Inflammatory macrophage treated with lipopolysaccharide for 1 hour (primary cell): ENCODE results near the gene FAM180A.
A peak's percentile ranks its signal among the peaks of the same experiment; 100 is the strongest.
"Not testable (repeated sequence)": the region's sequence is repeated elsewhere in the genome, so short reads cannot be mapped to it uniquely, and the experiment has no call there.

ENCODE experiments used
- DNase-seq, 2 donors: peaks; one replicate each; pipeline ENCODE4 v3.0.0-alpha.2; 2020 to 2022

Gene FAM180A

DNA sequence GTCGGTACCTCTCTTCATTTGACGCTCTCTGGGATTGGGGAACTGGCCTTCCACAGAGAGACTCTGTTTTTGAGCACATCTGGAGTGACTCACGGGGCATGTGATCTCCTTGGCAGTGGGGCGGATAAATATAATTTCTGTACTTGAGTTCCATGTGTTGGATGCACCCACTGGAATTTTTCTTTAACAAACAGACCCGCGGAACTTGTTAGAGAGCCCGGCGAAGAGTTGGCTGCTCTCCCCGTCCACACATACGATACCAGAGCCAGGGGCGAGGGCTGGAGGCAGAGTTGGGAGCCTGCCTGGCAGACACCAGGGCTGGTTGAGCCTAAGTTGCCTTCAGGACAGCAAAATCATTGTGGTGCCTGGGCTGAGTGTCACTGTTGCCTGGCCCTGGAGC, at the start of gene FAM180A:
Gene FAM180A, minus strand, starts transcription at position 44 of the 400 bp plus-strand sequence. CDS start 233 bp downstream, outside the sequence.
- DNase-seq, result no peak

DNA sequence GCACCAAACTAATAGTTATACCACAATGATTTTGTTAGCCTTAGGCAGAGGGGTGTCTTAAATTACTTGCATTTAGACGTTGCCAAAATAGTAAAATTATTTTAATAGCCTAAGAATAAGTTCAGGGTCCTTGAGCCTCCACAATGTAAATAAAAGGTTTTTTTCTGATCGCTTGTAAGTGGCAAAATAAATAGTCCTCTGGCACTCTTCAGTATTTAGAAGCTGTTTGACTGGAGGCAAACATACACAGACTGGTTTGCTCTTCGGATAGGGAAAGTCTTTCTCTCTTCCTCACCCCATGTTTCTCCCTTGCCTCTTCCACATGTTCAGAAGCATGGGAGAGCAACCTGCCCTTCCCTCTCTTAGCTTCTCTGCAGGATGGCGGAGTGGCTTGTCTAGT, 49.5 kb upstream of the FAM180A start:
- no peak for DNase-seq

DNA sequence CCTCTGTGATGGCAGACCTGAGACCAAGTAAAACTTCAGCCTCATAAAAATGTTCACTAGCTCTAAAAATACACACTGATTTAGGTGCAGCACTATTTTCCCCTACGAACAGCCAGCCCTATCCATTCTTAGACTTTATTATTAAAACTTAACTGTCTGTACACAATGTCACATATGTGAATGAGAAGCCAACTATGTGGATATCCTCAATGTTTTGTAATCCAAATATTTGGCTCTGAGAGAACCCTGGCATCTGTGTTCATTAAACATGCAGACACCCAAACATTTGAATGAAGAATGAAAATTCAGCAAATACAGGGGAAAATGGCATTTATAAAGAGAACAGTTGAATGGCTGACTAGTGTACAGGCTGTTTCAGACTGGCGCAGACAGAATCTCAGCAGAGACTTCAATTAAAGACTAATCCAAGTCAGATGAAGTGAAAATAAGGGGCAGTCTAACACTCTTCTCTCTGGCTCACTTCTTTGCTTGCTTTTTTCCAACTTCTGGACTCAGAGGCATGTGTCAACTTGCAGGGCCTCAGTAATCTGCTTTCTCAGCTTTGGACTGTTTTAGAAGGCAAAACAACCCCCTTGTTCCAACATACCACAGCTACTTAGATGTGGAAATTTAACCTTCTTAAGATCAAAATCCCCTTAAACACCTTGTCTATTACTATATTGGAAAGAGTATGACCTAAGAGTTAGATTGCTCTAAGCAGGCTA, 47.4 kb upstream of the FAM180A start:
- no peak for DNase-seq

DNA sequence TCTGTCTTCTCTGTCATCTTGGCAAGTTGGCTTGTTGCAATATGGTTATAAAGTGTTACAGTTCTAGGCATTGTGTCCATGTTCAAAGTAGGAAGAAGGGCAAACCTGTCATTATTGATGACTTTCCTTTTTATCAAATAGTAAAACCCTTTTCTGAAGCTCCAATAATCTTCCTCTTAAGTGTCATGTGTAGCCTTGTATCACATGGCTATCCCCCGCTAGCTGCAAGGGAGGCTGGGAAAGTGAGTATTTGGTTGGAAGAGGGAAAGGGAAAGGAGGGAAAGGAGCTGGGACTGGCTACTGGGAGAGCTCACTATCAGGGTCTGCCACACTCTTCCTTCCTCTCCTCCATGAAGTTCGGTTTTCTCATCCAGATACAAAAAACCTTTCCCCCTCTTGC, 45.2 kb upstream of the FAM180A start:
- DNase-seq, result no peak

DNA sequence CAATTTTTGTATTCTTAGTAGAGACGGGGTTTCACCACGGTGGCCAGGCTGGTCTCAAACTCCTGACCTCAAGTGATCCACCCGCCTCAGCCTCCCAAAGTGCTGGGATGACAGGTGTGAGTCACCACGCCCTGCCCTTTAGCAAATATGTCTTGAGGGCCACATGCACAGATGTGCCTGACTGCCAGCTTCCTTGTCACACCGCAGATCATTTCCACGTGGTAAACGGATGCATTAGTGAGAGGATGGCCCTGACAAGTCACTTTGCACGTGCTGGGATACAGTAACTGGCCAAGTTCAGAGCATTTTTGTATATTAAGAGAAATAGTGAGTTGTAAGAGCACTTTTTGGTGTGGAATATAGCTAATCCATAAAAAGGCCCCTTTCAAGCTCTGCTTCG, 44.3 kb upstream of the FAM180A start:
- no peak for DNase-seq

DNA sequence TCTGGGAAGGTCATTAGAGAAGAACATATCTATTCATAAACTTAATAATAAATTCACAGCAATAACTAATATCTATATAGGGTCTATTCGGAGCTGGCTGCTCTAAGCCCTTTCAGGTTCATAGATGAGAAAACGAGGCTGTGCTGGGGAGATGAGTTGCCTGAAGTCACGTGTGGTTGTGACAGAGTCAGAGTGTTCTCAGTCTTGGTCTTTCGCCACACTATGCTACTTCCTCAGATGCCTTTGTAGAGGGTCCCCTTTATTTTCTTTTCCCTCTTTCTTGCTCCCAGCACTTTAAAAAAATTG, 43.7 kb upstream of the FAM180A start:
- peak; percentile 11 to 18 for DNase-seq

DNA sequence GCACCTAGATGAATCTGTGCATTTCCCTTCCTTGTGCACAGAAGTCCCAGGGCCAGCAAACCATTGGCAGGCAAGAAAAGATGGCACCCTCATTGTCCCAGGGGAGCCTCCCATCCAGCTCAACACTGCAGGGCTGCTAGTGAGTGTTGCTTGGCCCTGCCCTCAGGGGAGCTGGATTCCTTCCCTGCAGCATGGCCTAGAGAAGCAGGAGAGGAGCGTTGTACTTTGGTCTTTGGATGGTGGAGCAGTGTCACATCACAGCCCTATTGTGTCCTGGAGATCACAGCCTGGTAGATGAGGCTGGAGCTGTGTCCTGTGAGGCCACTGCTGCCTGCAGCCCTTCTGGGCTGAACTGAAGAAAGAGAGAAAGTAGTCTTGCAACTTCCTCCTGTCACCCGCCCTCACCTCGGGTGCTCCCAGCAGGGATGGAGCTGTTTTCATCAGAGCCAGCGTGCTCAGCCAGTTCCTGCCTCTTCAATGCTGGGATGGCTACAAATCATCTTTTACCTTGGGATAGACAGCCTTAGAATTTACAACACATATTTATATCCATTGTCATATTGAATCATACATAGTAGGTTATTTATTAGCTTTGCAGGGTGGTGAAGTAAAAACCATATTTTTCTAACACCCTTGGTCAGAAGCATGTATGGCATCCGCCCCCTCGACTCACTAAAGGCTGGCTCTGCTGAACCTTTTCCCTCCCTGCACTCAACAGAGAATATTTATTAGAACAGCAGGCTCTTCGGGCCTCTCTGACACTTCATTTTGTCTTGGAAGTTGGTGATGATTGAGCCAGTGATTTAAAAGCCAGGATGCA, 43.1 kb upstream of the FAM180A start:
- peak in 1 of 2 donors; percentile 8 for DNase-seq

DNA sequence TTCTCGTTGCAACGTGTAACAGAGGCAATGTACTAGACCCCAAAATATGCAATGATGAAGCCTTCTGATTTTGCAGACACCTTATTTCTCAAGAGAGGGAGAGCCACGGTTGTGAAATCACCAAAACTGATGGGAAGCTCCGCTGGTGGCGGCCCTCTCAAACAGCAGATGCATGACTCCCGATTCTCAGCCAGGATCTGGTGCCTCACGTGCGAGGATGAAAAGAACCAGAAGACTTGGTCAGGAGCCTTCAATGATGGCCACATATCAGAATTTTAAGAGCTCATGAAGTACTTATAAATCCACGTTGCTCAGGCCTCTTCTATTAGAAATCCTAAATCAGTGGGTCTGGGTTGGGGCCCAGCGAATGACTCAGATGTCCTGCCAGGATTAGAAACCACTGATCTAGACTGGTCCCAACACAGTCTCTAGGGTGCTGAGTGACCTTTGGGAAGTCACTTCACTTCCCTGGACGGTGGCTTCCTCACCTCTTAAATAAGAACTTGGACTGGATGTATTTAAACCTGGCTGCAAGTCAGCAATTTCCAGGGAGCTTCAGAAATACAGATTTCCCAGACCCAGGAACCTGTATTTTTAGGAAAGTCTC, 41.9 kb upstream of the FAM180A start:
- DNase-seq, result no peak

DNA sequence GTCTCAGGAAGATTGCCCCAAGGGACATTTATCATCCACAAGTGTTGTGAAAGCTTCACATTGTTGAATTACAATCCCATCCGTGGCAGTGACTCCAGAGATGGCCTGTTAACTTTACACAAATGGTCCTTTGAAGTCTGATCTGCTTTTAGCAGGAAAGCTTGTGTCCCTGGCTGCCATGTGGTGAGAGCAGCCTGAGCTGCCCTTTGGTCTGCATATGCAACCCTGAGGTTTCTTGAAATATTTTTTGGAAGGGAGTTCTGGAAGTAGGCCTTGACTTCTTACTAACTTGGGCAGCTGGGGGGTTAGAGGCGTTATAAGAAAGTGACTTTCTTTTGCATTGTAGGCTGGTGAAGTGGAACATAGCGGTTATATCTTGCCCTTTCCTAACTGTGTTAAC, 41.3 kb upstream of the FAM180A start:
- no peak for DNase-seq

DNA sequence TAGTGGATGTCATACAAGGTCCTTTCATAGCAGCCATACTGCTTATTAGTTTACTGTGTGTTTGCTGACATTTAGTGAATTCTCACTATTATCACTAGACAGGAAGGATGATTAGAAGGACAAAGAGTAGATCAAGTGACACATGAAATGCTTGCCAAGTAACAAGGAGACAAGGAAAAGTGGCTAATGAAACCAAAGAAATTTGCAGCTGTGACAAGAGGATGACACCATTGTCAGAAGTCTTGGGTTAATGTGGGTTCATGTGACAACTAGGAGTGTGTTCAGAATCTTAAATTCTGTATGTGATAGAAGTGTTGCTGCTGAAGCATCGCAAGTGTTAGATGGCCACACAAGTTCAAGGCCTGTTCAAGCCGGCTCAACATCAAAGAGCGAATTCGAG, 40.8 kb upstream of the FAM180A start:
- no peak for DNase-seq

DNA sequence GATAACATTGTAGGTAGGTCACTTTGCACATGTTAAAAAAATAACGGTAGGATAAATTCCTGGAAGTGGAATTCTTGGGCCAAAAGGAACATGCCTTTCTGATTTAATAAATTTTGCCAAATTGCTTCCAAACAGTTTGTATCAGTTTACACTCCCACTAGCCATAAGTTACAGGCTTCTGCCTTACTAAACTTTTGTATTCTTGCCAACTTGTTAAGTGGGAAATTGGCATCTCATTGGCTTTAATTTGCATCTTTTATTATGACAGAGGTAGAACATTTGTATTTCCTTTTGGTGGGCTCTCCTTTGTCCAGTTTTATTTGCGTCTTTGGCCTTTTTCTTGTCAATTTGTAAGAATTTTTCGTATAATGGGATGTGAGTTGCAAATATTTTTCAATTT, 38.3 kb upstream of the FAM180A start:
- DNase-seq, result no peak

DNA sequence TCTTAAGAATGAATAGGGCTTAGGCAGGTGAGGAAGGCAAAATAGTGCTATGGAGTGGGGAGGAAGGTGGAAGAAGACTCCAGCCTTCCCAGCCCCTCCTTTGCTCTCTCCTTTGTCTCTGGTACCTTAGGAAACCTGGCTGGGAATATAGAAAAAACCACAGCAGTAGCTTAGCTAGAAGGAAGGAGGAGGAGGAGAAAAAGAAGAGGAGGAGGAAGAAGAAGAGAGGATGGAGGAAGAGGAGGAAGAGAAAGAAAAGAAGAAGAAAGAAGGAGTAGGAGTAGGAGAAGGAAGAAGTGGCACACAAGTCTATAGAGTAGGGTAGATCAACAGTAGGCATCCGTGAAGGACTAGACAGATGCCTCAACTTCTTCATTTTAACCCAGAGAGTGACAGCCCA, 36.5 kb upstream of the FAM180A start:
- DNase-seq, result no peak

DNA sequence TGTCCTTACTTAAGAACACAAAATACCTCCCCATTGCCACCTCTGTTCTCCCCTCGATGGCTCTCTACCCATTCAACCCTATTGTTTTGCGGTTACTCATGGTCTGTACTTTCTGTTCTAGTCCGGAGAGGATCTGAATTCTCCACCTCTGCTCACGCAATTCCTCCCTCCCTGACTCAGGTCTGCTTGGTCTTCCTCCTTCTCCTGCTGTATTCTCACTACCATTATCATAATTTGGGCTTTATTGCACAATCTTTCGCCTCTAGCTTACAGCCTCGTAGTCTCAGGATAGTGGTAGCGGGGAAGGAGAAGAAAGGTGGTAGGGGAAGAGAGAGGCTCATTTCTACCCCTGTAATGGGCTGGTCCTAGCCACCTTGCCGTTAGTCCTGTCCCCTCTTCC, 35.4 kb upstream of the FAM180A start:
- no peak for DNase-seq

DNA sequence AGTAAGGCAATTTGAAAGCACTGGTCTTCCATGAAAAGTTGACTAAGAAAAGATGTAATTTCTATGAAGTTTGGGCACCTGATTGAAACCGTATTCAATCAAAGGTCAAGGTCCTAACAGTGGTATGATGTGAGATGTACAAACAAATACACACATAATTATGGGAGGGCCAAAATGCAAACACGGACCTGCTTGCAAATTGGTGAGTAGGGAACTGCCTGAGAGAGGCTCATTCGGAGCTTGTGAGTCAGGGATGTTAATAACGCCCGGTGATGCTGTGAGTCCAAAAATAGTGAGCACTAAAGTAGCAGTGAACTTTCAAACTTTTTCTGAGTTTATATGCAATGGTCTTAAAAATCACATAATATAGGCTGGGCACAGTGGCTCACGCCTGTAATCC, 34.2 kb upstream of the FAM180A start:
- DNase-seq, result no peak

DNA sequence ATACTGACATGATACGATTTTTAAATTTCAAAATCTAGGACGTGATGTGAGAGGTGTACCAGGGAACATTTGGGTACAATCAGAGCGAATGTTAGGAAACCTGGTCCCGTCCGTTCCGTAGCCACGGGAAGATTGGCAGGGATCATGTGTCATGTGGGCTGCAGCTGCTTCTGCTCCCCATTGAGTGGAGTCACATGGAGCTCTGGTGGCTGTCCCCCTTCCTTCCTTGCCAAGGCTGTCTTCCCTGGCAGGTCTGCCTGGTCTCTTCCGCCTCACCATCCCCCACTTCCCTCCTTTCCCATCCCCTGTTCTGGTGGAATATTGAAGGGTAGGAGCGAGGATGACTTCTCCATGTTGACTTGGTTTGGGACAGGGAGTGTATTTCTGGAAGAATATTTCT, 33.8 kb upstream of the FAM180A start:
- no peak for DNase-seq

DNA sequence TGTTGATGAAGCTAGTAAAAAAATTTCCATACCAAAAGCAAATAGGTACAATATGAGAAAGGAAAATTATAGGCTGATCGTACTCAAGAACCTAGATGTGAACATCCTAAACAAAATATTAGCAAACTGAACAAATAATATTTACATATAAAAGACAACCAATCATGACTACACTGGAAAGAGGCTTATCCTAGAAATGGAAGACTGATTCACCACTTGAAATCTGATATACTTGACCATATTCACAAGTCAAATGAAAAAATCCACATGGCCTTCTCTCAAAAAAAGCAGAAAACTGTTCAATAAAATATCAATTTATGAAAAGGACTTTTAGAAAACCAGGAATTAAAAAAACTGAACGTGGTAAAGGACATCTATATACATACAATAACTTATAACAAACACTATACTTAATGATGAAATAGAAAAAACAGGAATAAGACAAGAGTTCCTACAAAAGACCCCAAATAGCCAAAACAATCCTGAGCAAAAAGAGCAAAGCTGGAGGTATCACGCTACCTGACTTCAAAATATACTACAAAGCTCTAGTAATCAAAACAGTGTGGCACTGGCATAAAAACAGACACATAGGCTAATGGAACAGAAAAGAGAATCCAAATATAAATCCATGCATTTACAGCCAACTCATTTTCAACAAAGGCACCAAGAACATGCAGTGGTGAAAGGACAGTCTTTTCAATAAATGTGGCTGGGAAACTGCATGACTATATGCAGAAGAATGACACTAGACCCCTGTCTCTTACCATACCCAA, 29.2 kb upstream of the FAM180A start:
- no peak for DNase-seq

DNA sequence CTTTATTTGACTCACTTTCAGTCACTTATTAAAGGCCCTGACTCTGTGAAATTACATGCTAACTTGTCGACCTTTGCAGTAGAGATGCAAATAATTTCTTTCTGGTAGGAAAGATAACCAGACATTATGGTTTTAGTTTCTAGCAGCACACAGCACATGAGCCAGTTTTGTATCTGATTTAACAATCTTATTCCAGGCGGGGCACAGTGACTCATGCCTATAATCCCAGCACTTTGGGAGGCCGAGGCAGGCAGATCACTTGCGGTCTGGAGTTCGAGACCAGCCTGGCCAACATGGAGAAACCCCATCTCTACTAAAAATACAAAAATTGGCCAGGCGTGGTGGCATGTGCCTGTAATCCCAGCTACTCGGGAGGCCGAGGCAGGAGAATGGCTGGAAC, 27.3 kb upstream of the FAM180A start:
- DNase-seq, result not testable (repeated sequence)

DNA sequence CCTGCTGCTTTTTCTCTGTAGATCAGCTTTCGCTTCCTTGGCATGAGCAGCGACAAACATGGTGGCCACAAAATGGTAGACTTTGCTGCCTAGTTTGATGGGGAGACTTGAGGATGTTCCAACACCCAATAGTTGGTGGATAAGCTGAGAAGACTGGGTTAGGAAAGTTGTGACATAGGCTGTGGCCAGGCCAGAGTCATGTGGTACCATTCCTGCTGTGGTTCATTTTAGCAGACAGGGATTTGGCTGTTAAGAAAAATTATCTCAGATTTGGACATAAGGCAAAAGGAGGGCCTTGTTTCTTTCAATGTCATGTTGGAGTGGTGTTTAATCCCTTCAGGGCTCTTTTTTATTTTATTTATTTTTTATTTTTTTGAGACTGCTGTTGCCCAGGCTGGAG, 26.6 kb upstream of the FAM180A start:
- no peak for DNase-seq

DNA sequence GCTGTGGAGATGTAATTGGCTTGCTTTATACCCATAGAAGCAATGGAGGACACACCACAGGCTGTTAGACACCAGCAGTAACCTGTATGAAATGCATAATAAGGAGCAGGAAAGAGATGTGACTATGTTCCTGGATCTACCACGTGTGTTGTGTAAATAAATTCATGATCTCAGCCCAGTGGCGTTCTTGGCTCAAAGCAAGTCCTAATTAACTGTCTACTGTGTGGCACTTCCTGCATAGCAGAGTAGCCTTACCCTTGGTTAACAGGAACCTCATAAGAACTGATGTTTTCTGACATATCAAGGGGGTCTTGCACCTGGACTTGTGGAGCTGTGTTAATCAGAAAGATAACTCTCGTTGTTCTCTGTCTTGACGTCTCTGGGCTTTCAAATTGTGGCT, 25.7 kb upstream of the FAM180A start:
- DNase-seq, result no peak

DNA sequence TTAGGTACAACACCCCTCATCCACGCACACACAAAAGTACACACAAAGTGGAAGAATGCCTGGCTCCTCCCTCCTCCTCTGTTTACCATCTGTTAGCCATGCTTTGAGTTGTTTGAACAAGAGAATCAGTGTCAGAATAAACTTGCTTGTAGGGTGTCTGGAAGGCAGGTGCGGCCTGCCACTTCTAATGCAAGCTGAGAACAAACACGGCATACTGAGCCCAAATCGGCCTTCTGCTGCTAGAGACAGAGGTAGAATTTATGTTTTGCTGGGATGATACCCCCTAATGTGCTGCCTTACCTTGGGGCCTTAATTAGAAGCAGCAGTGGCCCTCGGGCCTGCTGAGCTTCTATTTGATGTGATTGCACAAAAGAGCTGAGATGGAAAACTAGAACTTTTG, 24.9 kb upstream of the FAM180A start:
- DNase-seq, result no peak

DNA sequence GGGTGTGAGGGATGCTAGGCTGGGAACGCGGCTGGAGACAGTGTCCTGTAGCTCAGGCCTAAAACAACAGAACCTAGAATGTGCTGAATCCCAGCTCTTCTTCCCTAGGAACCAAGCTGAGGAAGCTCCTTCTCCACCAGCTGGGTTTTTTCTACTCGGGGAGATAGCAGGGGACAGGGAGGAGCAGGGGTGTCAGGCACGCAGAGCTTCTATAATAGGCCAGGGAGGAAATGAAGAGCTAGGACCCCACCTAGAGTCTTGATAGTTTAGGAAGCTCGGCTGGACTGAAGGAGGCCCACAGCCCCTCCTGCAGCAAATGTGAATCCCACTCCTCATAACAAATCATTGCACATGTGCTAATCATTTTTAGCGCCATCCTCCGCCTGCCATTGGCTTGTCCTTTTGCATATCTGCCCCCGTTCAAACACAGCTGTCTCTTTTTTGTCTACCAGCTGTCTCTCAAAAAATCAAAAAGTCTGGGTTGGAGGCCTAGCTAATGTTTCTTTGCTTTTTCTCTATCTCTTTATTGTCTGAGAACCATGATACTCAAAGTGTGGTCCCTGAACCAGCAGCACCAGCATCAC, 24.1 kb upstream of the FAM180A start:
- DNase-seq, result no peak

DNA sequence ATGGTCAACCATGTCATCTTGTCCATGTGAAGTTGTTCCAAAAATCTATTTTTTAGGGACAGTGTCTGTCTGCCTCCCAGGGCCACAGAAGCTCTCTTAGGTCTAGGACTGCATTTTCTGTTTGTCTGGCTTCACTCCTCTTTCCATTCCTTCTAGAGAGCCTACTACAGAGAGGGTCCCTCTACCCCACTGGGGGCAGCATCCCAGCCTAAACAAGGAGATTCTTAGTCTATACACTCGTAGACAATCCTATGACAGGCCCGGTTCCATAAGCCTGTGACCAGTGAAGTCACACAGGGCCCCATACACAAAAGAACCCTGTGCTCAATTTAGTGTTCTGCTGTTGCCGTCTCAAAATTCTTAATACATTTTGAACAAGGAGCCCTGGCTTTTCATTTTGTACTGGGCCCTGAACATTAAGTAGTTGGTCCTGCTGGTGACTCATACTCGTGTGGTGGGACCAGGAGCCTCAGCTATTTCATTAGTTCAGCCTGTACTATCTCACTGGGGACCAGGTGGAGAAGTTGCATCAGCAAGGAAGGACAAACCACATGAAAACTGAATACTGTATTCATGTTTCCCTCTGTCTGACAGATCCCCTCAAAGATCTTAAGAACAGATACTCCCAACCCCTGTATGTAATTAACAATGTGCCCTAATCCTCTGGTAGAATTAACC, 23.5 kb upstream of the FAM180A start:
- no peak for DNase-seq

DNA sequence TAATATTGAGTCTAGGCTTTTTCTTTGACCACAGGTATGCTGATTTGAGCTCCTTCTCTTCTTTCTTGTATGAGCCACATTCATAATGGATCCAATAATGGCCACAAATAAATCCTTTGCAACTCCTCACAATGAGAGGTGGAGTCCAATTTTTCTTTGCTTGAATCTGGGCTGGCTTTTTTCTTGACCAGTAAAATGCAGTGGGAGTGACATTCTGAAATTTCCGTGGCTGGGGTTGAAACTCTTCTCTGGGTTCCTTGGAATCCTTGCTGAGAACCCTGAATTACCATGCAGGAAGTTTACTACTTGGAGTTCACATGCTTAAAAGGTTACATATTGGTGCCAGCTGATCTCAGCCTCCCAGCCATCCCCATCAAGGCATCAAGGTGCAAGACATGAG, 22.4 kb upstream of the FAM180A start:
- DNase-seq, result no peak
